ENCODE results near the gene ELL2. TPM values are rescaled to one million over a fixed set of nuclear protein-coding genes. Genes with fewer than 3 reads are reported as not detected.

The ELL2 gene
- total RNA-seq, 4 donors from 2014 or later: 5.8 to 46.8 (median 19.7) TPM

DNA sequence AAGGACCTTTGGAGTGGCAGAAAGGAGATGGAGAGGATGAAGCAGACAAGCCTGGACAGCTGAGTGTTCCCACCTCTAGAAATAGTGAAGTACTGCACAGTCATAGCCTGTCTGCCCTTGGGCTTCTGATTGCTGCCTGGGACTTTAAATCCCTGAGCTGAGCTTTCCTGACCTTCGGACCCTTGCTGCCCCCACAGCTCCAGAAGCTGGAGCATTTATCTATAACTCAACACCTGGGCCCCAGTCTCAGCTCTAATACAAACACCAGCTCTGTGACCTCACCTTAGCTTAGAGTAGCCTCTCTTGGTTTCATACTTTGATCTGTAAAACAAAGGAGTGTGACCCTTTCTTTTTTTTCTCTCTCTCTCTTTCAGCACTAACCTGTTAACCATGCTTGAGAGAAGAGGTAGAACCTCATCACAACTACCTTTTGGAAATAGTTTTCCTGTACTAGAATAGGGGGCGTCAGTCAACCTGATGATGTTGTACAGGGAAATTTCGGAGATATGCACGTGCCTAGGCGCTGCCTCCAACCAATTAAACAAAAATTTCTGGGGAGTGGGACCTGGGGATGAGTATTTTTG lies 25.4 kb upstream of the ELL2 start:
- WGBS, 2 donors (ENCODE audit: low coverage in 1 of 2): 92 to 97% methylated on average over 4 to 5 of the region's 5 CpGs

DNA sequence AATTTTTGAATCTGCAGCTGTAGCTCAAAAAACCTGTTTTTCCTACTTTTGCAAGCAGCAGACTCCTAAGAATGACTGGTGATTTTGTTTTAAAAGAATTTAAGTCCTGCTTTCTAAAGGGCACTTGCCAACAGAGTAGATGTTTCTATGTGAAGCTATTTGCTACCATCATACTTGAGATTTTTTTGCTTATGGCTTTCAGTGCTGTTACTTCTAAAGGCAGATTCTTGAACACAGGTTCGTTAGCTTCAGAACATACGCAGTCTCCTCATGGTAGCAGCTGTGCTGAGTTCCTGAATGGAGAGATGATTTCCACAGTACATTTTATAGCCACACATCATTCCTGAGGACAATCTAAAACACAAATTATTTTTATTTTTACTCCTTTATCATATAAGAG lies 24.4 kb upstream of the ELL2 start:
- intact Hi-C loops (cut with DNase I; ENCODE audit: low total_unique reads): no loop called here
- no peak for DNase-seq
- no peaks in the 10 kb centered on the region for H3K9me3 ChIP-seq
- 86 to 89% methylated on average over 2 of the region's 2 CpGs for WGBS, 2 donors (ENCODE audit: low coverage in 1 of 2)
- TF ChIP-seq, protein P1, sequence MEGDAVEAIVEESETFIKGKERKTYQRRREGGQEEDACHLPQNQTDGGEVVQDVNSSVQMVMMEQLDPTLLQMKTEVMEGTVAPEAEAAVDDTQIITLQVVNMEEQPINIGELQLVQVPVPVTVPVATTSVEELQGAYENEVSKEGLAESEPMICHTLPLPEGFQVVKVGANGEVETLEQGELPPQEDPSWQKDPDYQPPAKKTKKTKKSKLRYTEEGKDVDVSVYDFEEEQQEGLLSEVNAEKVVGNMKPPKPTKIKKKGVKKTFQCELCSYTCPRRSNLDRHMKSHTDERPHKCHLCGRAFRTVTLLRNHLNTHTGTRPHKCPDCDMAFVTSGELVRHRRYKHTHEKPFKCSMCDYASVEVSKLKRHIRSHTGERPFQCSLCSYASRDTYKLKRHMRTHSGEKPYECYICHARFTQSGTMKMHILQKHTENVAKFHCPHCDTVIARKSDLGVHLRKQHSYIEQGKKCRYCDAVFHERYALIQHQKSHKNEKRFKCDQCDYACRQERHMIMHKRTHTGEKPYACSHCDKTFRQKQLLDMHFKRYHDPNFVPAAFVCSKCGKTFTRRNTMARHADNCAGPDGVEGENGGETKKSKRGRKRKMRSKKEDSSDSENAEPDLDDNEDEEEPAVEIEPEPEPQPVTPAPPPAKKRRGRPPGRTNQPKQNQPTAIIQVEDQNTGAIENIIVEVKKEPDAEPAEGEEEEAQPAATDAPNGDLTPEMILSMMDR (IDR thresholded peaks at IDR 0.05): no peak
- TF ChIP-seq POLR2AphosphoS5 (IDR thresholded peaks at IDR 0.05) (no peak), POLR2A (IDR thresholded peaks at IDR 0.05) (no peak), EP300 (IDR thresholded peaks at IDR 0.05; ENCODE audit: low read depth) (no peak)
- H3K27me3 ChIP-seq: no peaks in the 10 kb centered on the region
- H3K27ac ChIP-seq: no peak overlapping the region
- H3K36me3 ChIP-seq: no peaks in the 10 kb centered on the region
- in situ Hi-C loops (cut with MboI; ENCODE audit: low pct_ligation_motif_present in 1 of 4, low pct_unique_long_range_greater_than_20kb in 1 of 4, low sequenced_read_pairs in 3 of 4): no loop called here
- peaks cover 0 to 6% (median 0%) of the 10 kb centered on the region in 4 donors for H3K4me1 ChIP-seq
- no peak overlapping the region for H3K4me3 ChIP-seq

More for the DNA sequence above, 25.4 kb upstream of the ELL2 start:
- in situ Hi-C loops (cut with MboI; ENCODE audit: low pct_ligation_motif_present in 1 of 4, low pct_unique_long_range_greater_than_20kb in 1 of 4, low sequenced_read_pairs in 3 of 4) (no loop called here), intact Hi-C loops (cut with DNase I; ENCODE audit: low total_unique reads) (no loop called here)
- DNase-seq: no peak
- no peaks in the 10 kb centered on the region for H3K36me3 ChIP-seq
- H3K27ac ChIP-seq: no peak overlapping the region
- no peaks in the 10 kb centered on the region for H3K27me3 ChIP-seq
- H3K9me3 ChIP-seq: no peaks in the 10 kb centered on the region
- H3K4me3 ChIP-seq: no peak overlapping the region
- peaks cover 0 to 6% (median 0%) of the 10 kb centered on the region in 4 donors for H3K4me1 ChIP-seq
- TF ChIP-seq POLR2AphosphoS5 (IDR thresholded peaks at IDR 0.05): no peak
- TF ChIP-seq, protein P1 (IDR thresholded peaks at IDR 0.05): no peak
- no peak for TF ChIP-seq EP300 (IDR thresholded peaks at IDR 0.05; ENCODE audit: low read depth)
- TF ChIP-seq POLR2A (IDR thresholded peaks at IDR 0.05): no peak

DNA sequence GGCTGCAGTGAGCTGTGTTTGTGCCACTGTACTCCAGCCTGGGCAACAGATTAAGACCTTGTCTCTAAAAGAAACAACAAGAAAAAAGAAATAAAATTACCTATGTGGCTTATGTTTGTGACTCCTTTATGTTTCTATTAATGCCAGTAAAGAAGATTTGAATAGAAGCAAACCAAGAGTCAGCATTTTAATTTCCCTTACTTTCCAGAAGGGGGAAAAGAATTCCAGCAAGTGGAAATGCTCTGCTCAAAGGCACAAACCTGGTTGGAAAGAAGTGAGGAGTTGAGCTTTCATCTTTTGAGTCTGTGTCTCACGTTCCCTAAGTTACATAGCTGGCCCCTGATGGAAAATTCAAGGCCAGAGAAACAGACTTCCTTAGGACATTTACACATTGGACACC lies 23.6 kb upstream of the ELL2 start:
- TF ChIP-seq, protein P1 (IDR thresholded peaks at IDR 0.05): no peak
- no peak for TF ChIP-seq POLR2AphosphoS5 (IDR thresholded peaks at IDR 0.05)
- no peak for TF ChIP-seq EP300 (IDR thresholded peaks at IDR 0.05; ENCODE audit: low read depth)
- intact Hi-C loops (cut with DNase I; ENCODE audit: low total_unique reads): no loop called here
- no peak overlapping the region for H3K27ac ChIP-seq
- 83 to 94% methylated on average over 1 of the region's 1 CpG for WGBS, 2 donors (ENCODE audit: low coverage in 1 of 2)
- H3K36me3 ChIP-seq: no peaks in the 10 kb centered on the region
- in situ Hi-C loops (cut with MboI; ENCODE audit: low pct_ligation_motif_present in 1 of 4, low pct_unique_long_range_greater_than_20kb in 1 of 4, low sequenced_read_pairs in 3 of 4): no loop called here
- peaks cover 0 to 6% (median 0%) of the 10 kb centered on the region in 4 donors for H3K4me1 ChIP-seq
- H3K27me3 ChIP-seq: no peaks in the 10 kb centered on the region
- no peaks in the 10 kb centered on the region for H3K9me3 ChIP-seq
- no peak overlapping the region for H3K4me3 ChIP-seq
- DNase-seq: no peak

DNA sequence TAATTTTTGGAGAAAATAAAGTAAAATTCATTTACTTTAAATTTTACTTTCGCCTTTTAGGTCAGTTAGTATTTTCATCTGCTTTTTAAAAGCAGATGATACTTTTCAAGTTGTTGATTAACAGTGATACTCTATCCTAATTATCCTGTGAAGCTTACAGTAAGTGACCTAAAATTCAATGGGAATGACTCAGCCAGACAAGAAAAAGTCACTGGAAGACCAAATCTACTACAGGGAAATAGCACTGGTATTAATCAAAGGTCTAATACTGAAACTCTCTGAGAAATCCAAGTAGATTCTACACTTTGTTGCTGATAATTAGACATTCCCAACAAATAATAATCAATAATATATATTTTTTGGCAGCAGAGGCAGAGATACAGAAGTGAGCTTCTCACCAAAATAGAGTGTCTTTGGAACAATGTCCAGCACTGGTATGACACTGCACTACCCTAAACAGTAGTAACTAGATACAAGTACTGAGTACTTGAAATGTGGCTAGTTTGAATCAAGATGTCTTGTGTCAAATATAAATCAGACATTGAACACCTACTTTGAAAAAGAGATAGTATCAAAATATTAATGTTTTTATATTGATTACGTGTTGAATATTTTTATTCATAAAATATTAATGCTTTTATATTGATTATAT lies 22.8 kb upstream of the ELL2 start:
- in situ Hi-C loops (cut with MboI; ENCODE audit: low pct_ligation_motif_present in 1 of 4, low pct_unique_long_range_greater_than_20kb in 1 of 4, low sequenced_read_pairs in 3 of 4): no loop called here

More for the DNA sequence above, 22.8 kb upstream of the ELL2 start:
- Histone ChIP-seq H3K9me3 (no peaks in the 10 kb centered on the region), H3K4me3 (no peak overlapping the region), H3K27me3 (no peaks in the 10 kb centered on the region), H3K36me3 (no peaks in the 10 kb centered on the region), H3K27ac (no peak overlapping the region), H3K4me1 (peaks cover 0 to 6% (median 0%) of the 10 kb centered on the region in 4 donors)
- no peak for TF ChIP-seq POLR2AphosphoS5 (IDR thresholded peaks at IDR 0.05)
- TF ChIP-seq, protein P1 (IDR thresholded peaks at IDR 0.05): no peak
- TF ChIP-seq POLR2A (IDR thresholded peaks at IDR 0.05): no peak
- no peak for TF ChIP-seq EP300 (IDR thresholded peaks at IDR 0.05; ENCODE audit: low read depth)
- no peak for DNase-seq
- intact Hi-C loops (cut with DNase I; ENCODE audit: low total_unique reads): no loop called here
- 94 to 95% methylated on average over 2 of the region's 2 CpGs for WGBS, 2 donors (ENCODE audit: low coverage in 1 of 2)
